ENCODE measurements around the gene SMAD1.
"Not testable (repeated sequence)": the region's sequence is repeated elsewhere in the genome, so short reads cannot be mapped to it uniquely, and the experiment has no call there.

The SMAD1 gene

GRCh38 chr4:145530662-145531061, 49.0 kb downstream of the SMAD1 start:
- DNase-seq, result peak; percentile 4

GRCh38 chr4:145531223-145531622, 49.6 kb downstream of the SMAD1 start:
- peak; percentile 77 for DNase-seq

- no peak for DNase-seq
These were observed 50.2 kb downstream of the SMAD1 start for GRCh38 chr4:145531859-145532258.

GRCh38 chr4:145533001-145533400, 51.3 kb downstream of the SMAD1 start:
- no peak for DNase-seq

GRCh38 chr4:145533415-145533814, 51.8 kb downstream of the SMAD1 start:
- DNase-seq, result not testable (repeated sequence)

GRCh38 chr4:145533961-145534360, 52.3 kb downstream of the SMAD1 start:
- DNase-seq, result no peak

- DNase-seq, result no peak
These were observed 53.5 kb downstream of the SMAD1 start for GRCh38 chr4:145535202-145535601.

- no peak for DNase-seq
These were observed 54.4 kb downstream of the SMAD1 start for GRCh38 chr4:145536044-145536443.

GRCh38 chr4:145538596-145538995, 56.9 kb downstream of the SMAD1 start:
- DNase-seq, result no peak

- DNase-seq, result no peak
These were observed 58.0 kb downstream of the SMAD1 start for GRCh38 chr4:145539671-145540070.

GRCh38 chr4:145540235-145540634, 58.6 kb downstream of the SMAD1 start:
- no peak for DNase-seq

- DNase-seq, result no peak
These were observed 59.7 kb downstream of the SMAD1 start for GRCh38 chr4:145541346-145541745.

- no peak for DNase-seq
These were observed 63.4 kb downstream of the SMAD1 start for GRCh38 chr4:145545031-145545430.

- DNase-seq, result peak; percentile 20
These were observed 64.0 kb downstream of the SMAD1 start for GRCh38 chr4:145545538-145546174.

GRCh38 chr4:145546175-145546915, 64.7 kb downstream of the SMAD1 start:
- no peak for DNase-seq

GRCh38 chr4:145551660-145552059, 70.0 kb downstream of the SMAD1 start:
- DNase-seq, result no peak

- peak; percentile 41 for DNase-seq
These were observed 70.6 kb downstream of the SMAD1 start for GRCh38 chr4:145552181-145552822.

- no peak for DNase-seq
These were observed 71.7 kb downstream of the SMAD1 start for GRCh38 chr4:145553375-145553774.

GRCh38 chr4:145554691-145555090, 73.0 kb downstream of the SMAD1 start:
- no peak for DNase-seq

GRCh38 chr4:145557720-145558119, 76.1 kb downstream of the SMAD1 start:
- peak; percentile 64 for DNase-seq

- DNase-seq, result no peak
These were observed 81.8 kb downstream of the SMAD1 start for GRCh38 chr4:145563293-145563985.

GRCh38 chr4:145564540-145564939, 82.9 kb downstream of the SMAD1 start:
- no peak for DNase-seq

GRCh38 chr4:145565328-145565727, 83.7 kb downstream of the SMAD1 start:
- DNase-seq, result no peak

Measured in RPMI8226 (cell line).